K562 (cell line): ENCODE results near the gene LPGAT1. TPM values are rescaled to one million over a fixed set of nuclear protein-coding genes. Genes with fewer than 3 reads are reported as not detected.

Experiments used
- ATAC-seq: fragments of 200-7000 bp; cut with Tn5 transposase; 3 replicates; pipeline ENCODE4 v1.9.1; 2020; ENCODE audit warnings: moderate library complexity
- BruUV-seq: library from RNA; stranded (reverse); fragments of 400-500 nt; replicated peaks from 2 replicates; lab custom pipeline; 2021; lab: Mats Ljungman, UMichigan
- CTCF ChIA-PET: fragments of 300-600 bp; formaldehyde crosslinking; extraction: SDS; loops from one replicate; lab custom pipeline; 2021; ENCODE audit warnings: low intra/inter-chr PET ratio; lab: Yijun Ruan, JAX
- POLR2A ChIA-PET: fragments of 300-600, 350-650 bp; sonication (Branson Sonifier 250); formaldehyde crosslinking; extraction: SDS; loops from one replicate; lab custom pipeline; 2021; ENCODE audit warnings: antibody characterized with exemption, inconsistent platforms; lab: Yijun Ruan, JAX
- DNase-seq, 4 experiments: peaks; one replicate each; pipeline versions ENCODE4 v3.0.0 to v3.0.0-alpha.2; 2011 to 2018; ENCODE audit warnings: low spot score in 3 of 4, mixed read lengths in 3 of 4; ENCODE audit errors: extremely low read depth in 1 of 4
- FAIRE-seq: peaks from 2 replicates; lab custom pipeline; 2011; peaks lifted over from hg19 to GRCh38; lab: Jason Lieb, UNC
- H2AFZ ChIP-seq: 2 replicates; pipeline ENCODE4 v1.6.0; 2011; ENCODE audit warnings: low read depth, low read length, control low read depth, inconsistent platforms
- H3K27ac ChIP-seq: fragments of 200-600 bp; 3 replicates; pipeline ENCODE4 v1.8.0; 2011; ENCODE audit warnings: low read depth, mild to moderate bottlenecking, control low read depth, inconsistent platforms, low read length, moderate library complexity, mixed read lengths; ENCODE audit errors: extremely low read depth
- H3K27me3 ChIP-seq, 2 experiments: fragments of 300-600 bp in 1 of 2; 2 replicates in 1 of 2; 3 replicates in 1 of 2; pipeline versions ENCODE4 v1.6.0 to v1.8.0; 2011; ENCODE audit warnings: inconsistent platforms in 2 of 2, low read length in 2 of 2, mild to moderate bottlenecking in 1 of 2, mixed read lengths in 1 of 2, moderate library complexity in 1 of 2; ENCODE audit not compliant: control insufficient read depth in 2 of 2, insufficient read depth in 2 of 2
- H3K36me3 ChIP-seq: fragments of 300-600 bp; 3 replicates; pipeline ENCODE4 v1.8.0; 2011; ENCODE audit warnings: mild to moderate bottlenecking, low read length, inconsistent platforms; ENCODE audit not compliant: control insufficient read depth, insufficient read depth
- H3K4me1 ChIP-seq, 2 experiments: fragments of 200-600 bp in 1 of 2; replicated peaks in 1 of 2; 2 replicates in 1 of 2; 3 replicates in 1 of 2; pipeline versions ENCODE4 v1.5.1 to v1.8.0; 2011; ENCODE audit warnings: inconsistent platforms in 2 of 2, low read length in 2 of 2, mild to moderate bottlenecking in 1 of 2, mixed read lengths in 1 of 2, moderate library complexity in 1 of 2; ENCODE audit not compliant: control insufficient read depth in 2 of 2, insufficient read depth in 2 of 2
- H3K4me2 ChIP-seq: 2 replicates; pipeline ENCODE4 v1.6.1; 2011; ENCODE audit warnings: low read length, control low read depth, inconsistent platforms, mixed read lengths; ENCODE audit not compliant: insufficient read depth
- H3K4me3 ChIP-seq: fragments of 200-600 bp; sonication (generic), shearing (Covaris generic); 2 replicates; pipeline ENCODE4 v1.5.1; 2016; ENCODE audit warnings: control low read depth, inconsistent platforms
- H3K79me2 ChIP-seq: fragments of 200-600 bp; 3 replicates; pipeline ENCODE4 v1.8.0; 2011; ENCODE audit warnings: low read length, inconsistent platforms; ENCODE audit not compliant: control insufficient read depth, insufficient read depth
- H3K9ac ChIP-seq, 2 experiments: 2 replicates each; pipeline versions ENCODE4 v1.6.0 to v1.6.1; 2011; ENCODE audit warnings: low read depth in 2 of 2, low read length in 2 of 2, control low read depth in 1 of 2, inconsistent platforms in 1 of 2, mild to moderate bottlenecking in 1 of 2, mixed read lengths in 1 of 2; ENCODE audit not compliant: insufficient read depth in 1 of 2
- H3K9me1 ChIP-seq: one replicate; pipeline ENCODE4 v1.6.0; 2011; ENCODE audit warnings: inconsistent platforms, mild to moderate bottlenecking, low read length, moderate library complexity; ENCODE audit not compliant: control insufficient read depth, insufficient read depth
- H3K9me3 ChIP-seq: replicated peaks from 2 replicates; pipeline ENCODE4 v1.5.1; 2011; ENCODE audit warnings: low read depth, low read length, inconsistent platforms; ENCODE audit not compliant: control insufficient read depth, insufficient read depth
- H4K20me1 ChIP-seq: replicated peaks from 2 replicates; pipeline ENCODE4 v1.6.1; 2011; ENCODE audit warnings: low read length, inconsistent platforms, mixed read lengths; ENCODE audit not compliant: control insufficient read depth, insufficient read depth
- ARID3A ChIP-seq: IDR thresholded peaks from 2 replicates; pipeline ENCODE4 v1.6.1; 2012; ENCODE audit warnings: low read depth, low read length, improper control_type of control experiment, borderline replicate concordance
- BHLHE40 ChIP-seq: IDR thresholded peaks from 2 replicates; pipeline ENCODE4 v1.6.1; 2011; ENCODE audit warnings: low read length, improper control_type of control experiment
- BRF2 ChIP-seq: IDR thresholded peaks from 3 replicates; pipeline ENCODE4 v1.6.1; 2011; ENCODE audit warnings: borderline replicate concordance, mild to moderate bottlenecking; ENCODE audit not compliant: insufficient read length, insufficient read depth
- ETV6 ChIP-seq, 3 experiments: fragments of 150-350 bp in 1 of 3; sonication (generic) in 1 of 3; formaldehyde crosslinking in 1 of 3; IDR thresholded peaks; 2 replicates each; pipeline versions ENCODE4 v1.6.1 to v1.8.0; 2014 to 2022; ENCODE audit warnings: borderline replicate concordance in 2 of 3, low read depth in 2 of 3, antibody characterized with exemption in 1 of 3, low read length in 1 of 3, mild to moderate bottlenecking in 1 of 3, missing genetic modification reagents in 1 of 3
- GTF2E2 ChIP-seq: fragments of 200-800 bp; sonication (Bioruptor generic); IDR thresholded peaks from 2 replicates; pipeline ENCODE4 v1.6.1; 2016; ENCODE audit warnings: missing genetic modification characterization, missing compliant biosample characterization
- HDAC2 ChIP-seq: fragments of 450-650 bp; IDR thresholded peaks from 2 replicates; pipeline ENCODE4 v1.6.1; 2016; ENCODE audit warnings: mild to moderate bottlenecking
- NFRKB ChIP-seq: fragments of 450-650 bp; IDR thresholded peaks from 2 replicates; pipeline ENCODE4 v1.6.1; 2016; ENCODE audit warnings: low read depth
- NR4A1 ChIP-seq, 2 experiments: fragments of 250-450 bp in 1 of 2; fragments of 450-650 bp in 1 of 2; sonication (Bioruptor Pico) in 1 of 2; IDR thresholded peaks; 2 replicates each; pipeline versions ENCODE4 v1.4.0 to v1.6.1; 2016 to 2020; ENCODE audit warnings: mild to moderate bottlenecking in 2 of 2, missing compliant biosample characterization in 1 of 2, missing genetic modification characterization in 1 of 2, moderate library complexity in 1 of 2
- SAP30 ChIP-seq: fragments of 200-600 bp; sonication (generic); IDR thresholded peaks from 2 replicates; pipeline ENCODE4 v1.6.1; 2012; ENCODE audit warnings: borderline replicate concordance, low read depth, mild to moderate bottlenecking, moderate library complexity, low read length, control low read depth, inconsistent platforms; ENCODE audit not compliant: insufficient read depth, poor library complexity, severe bottlenecking
- SRSF3 ChIP-seq: fragments of 200-400 bp; formaldehyde crosslinking; IDR thresholded peaks from 2 replicates; pipeline ENCODE4 v1.6.1; 2016; ENCODE audit warnings: mild to moderate bottlenecking, low read length, moderate library complexity; ENCODE audit not compliant: insufficient read depth
- ZBTB1 ChIP-seq: sonication (generic); formaldehyde crosslinking; IDR thresholded peaks from 2 replicates; pipeline ENCODE4 v1.8.1; 2023; ENCODE audit warnings: missing genetic modification reagents, low read depth, mild to moderate bottlenecking, borderline replicate concordance
- ZNF347 ChIP-seq: fragments of 450-650 bp; formaldehyde crosslinking; IDR thresholded peaks from 2 replicates; pipeline ENCODE4 v1.4.0; 2020; ENCODE audit warnings: low read depth, mild to moderate bottlenecking, moderate library complexity
- ZNF79 ChIP-seq: fragments of 250-450 bp; sonication (Bioruptor Pico); IDR thresholded peaks from 2 replicates; pipeline ENCODE4 v1.4.0; 2020; ENCODE audit warnings: low read depth, mild to moderate bottlenecking, moderate library complexity
- in situ Hi-C: fragments of 300-500 bp; cut with MboI; formaldehyde crosslinking; loops from 4 replicates; pipeline ENCODE4 v1.15.0; 2018; ENCODE audit warnings: inconsistent platforms, mixed read lengths
- intact Hi-C: fragments of 100-400 bp; cut with micrococcal nuclease; formaldehyde crosslinking; loops from 2 replicates; pipeline ENCODE4 v1.14.2; 2022
- polyA plus RNA-seq, 8 experiments: library from polyadenylated mRNA; depleted of rRNA in 4 of 8; stranded (reverse) in 5 of 8; unstranded in 3 of 8; fragments of >200 nt; fragmentation: Nextera tagmentation in 2 of 8; fragmentation: Illumina TruSeq in 1 of 8; extraction: Ambion mirVana in 2 of 8; extraction: Trizol in 1 of 8; gene quantifications; 2 replicates each; pipeline versions ENCODE4 v1.2.1 to v1.2.3, GENCODE V29; 2011 to 2014; ENCODE audit warnings: inconsistent platforms in 1 of 8, missing spikeins in 1 of 8
- total RNA-seq, 7 experiments: library from RNA; depleted of rRNA in 6 of 7; stranded (reverse); fragments of >200 nt in 6 of 7; fragmentation: Illumina TruSeq in 2 of 7; extraction: Trizol in 2 of 7; gene quantifications; 2 replicates each; pipeline versions ENCODE4 v1.2.1 to v1.2.3, GENCODE V29; 2011 to 2021; ENCODE audit warnings: low replicate concordance in 1 of 7
- TF ChIP-seq, protein P1 (sequence below): fragments of 250-450 bp; sonication (Bioruptor Pico); IDR thresholded peaks from 2 replicates; pipeline ENCODE4 v1.5.0; 2020; ENCODE audit warnings: mild to moderate bottlenecking, borderline replicate concordance

LPGAT1 gene
- total and polyA plus RNA-seq, 9 of the 15 experiments (the other 6 are each of a cell fraction or from before 2014, with no cell fraction given), result 5.7 to 31.4 (median 16.3) TPM

DNA sequence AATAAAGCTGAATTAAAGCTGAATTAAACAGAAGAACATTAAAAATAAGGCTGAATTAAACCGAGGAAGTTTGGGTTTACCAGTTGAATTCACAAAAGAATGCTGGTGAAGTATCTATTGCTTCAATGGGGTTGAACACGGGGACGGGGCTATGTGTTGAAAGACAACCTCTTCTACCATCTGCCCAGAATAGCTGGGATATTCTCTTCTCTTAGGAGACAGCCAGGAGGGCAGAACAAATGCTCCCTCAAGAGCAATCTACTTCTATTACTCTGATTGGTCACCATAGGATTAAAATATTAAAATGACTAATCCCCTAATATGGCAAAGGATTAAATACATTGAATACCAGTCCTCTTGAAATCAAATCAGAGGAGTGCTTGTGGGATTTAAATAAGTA lies 68.4 kb downstream of the LPGAT1 start (continued):
- TF ChIP-seq ARID3A (no peak), GTF2E2 (no peak), ETV6 (IDR thresholded peaks at IDR 0.05; ENCODE audit: borderline replicate concordance in 1 of 2, low read depth in 2 of 2, low read length in 1 of 2) (no peak), ETV6 (CRISPR knock-in tag; IDR thresholded peaks at IDR 0.05; ENCODE audit: borderline replicate concordance) (no peak), BHLHE40 (no peak), SAP30 (no peak), NFRKB (no peak), ZBTB1 (no peak), HDAC2 (no peak)

GRCh38 chr1:211761400-211761799 lies 69.2 kb downstream of the LPGAT1 start:
- DNase-seq, result no peak
- Histone ChIP-seq H2AFZ (no peak overlapping the region), H3K9me1 (no peaks in the 10 kb centered on the region), H3K4me3 (no peak overlapping the region), H3K4me2 (no peak overlapping the region), H3K27ac (no peak overlapping the region), H3K36me3 (no peaks in the 10 kb centered on the region), H3K4me1 (no peaks in the 10 kb centered on the region), H4K20me1 (no peaks in the 10 kb centered on the region), H3K27me3 (no peaks in the 10 kb centered on the region), H3K9me3 (no peaks in the 10 kb centered on the region), H3K9ac (no peak overlapping the region), H3K79me2 (no peaks in the 10 kb centered on the region)
- in situ Hi-C loops (no loop called here), intact Hi-C loops (no loop called here)
- FAIRE-seq, result no peak
- no peak for ATAC-seq
- ChIA-PET POLR2A (interaction anchor here (0.8 to 1.4 kb wide), 3 partner anchors 18 to 27 kb away, joined by 3 to 4 read pairs (median 4); no protein-coding TSS in a partner anchor), CTCF (no interaction called here)
- BruUV-seq, result no TSS peak
- TF ChIP-seq ZNF79 (CRISPR knock-in tag) (no peak), NR4A1 (CRISPR knock-in tag; IDR thresholded peaks at IDR 0.05) (no peak), NR4A1 (tag; IDR thresholded peaks at IDR 0.05) (no peak), ZNF347 (CRISPR knock-in tag) (no peak), BRF2 (no peak), SRSF3 (no peak)
- TF ChIP-seq, protein P1, sequence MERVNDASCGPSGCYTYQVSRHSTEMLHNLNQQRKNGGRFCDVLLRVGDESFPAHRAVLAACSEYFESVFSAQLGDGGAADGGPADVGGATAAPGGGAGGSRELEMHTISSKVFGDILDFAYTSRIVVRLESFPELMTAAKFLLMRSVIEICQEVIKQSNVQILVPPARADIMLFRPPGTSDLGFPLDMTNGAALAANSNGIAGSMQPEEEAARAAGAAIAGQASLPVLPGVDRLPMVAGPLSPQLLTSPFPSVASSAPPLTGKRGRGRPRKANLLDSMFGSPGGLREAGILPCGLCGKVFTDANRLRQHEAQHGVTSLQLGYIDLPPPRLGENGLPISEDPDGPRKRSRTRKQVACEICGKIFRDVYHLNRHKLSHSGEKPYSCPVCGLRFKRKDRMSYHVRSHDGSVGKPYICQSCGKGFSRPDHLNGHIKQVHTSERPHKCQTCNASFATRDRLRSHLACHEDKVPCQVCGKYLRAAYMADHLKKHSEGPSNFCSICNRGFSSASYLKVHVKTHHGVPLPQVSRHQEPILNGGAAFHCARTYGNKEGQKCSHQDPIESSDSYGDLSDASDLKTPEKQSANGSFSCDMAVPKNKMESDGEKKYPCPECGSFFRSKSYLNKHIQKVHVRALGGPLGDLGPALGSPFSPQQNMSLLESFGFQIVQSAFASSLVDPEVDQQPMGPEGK, result no peak
